ENCODE measurements around the gene CLNK. TPM values are rescaled to one million over a fixed set of nuclear protein-coding genes. Genes with fewer than 3 reads are reported as not detected.

CLNK gene
- polyA plus RNA-seq, 3 donors, result not detected

- no peak overlapping the region for H3K27ac Mint-ChIP-seq
- H3K4me2 ChIP-seq (replicated peaks; ENCODE audit: extremely low read depth, low read length, poor library complexity, severe bottlenecking), result no peak overlapping the region
- H3K79me2 ChIP-seq (ENCODE audit: insufficient read depth, low read length), result no peaks in the 10 kb centered on the region
- H3K9ac ChIP-seq (ENCODE audit: insufficient read depth, low read length, poor library complexity, severe bottlenecking), result no peak overlapping the region
- intact Hi-C loops (cut with micrococcal nuclease), result no loop called here
- 67% methylated on average over 3 of the region's 5 CpGs for WGBS (ENCODE audit: insufficient coverage)
- H3K4me3 Mint-ChIP-seq, result no peak overlapping the region
- no peaks in the 10 kb centered on the region for H3K36me3 ChIP-seq (replicated peaks in 1 of 2; ENCODE audit: control insufficient read depth in 1 of 2, insufficient read depth in 2 of 2, low read length in 2 of 2)
- H3K36me3 Mint-ChIP-seq, result no peaks in the 10 kb centered on the region
- no peaks in the 10 kb centered on the region for H3K9me3 ChIP-seq (replicated peaks in 1 of 2; ENCODE audit: control insufficient read depth in 1 of 2, insufficient read depth in 1 of 2, low read length in 2 of 2)
- peaks cover 2 to 4% (median 4%) of the 10 kb centered on the region in 3 donors for H3K27me3 Mint-ChIP-seq (ENCODE audit: low read depth in 3 of 3)
- TF ChIP-seq, protein P1, sequence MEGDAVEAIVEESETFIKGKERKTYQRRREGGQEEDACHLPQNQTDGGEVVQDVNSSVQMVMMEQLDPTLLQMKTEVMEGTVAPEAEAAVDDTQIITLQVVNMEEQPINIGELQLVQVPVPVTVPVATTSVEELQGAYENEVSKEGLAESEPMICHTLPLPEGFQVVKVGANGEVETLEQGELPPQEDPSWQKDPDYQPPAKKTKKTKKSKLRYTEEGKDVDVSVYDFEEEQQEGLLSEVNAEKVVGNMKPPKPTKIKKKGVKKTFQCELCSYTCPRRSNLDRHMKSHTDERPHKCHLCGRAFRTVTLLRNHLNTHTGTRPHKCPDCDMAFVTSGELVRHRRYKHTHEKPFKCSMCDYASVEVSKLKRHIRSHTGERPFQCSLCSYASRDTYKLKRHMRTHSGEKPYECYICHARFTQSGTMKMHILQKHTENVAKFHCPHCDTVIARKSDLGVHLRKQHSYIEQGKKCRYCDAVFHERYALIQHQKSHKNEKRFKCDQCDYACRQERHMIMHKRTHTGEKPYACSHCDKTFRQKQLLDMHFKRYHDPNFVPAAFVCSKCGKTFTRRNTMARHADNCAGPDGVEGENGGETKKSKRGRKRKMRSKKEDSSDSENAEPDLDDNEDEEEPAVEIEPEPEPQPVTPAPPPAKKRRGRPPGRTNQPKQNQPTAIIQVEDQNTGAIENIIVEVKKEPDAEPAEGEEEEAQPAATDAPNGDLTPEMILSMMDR (IDR thresholded peaks at IDR 0.05), result no peak
- no peaks in the 10 kb centered on the region for H4K20me1 ChIP-seq (ENCODE audit: insufficient read depth, low read length)
- H3K9me3 Mint-ChIP-seq, result peaks cover 0 to 1% (median 0%) of the 10 kb centered on the region in 7 donors
- H3K27ac ChIP-seq (ENCODE audit: low read depth in 1 of 2, low read length in 2 of 2), result no peak overlapping the region
- no peak overlapping the region for H3K4me3 ChIP-seq (replicated peaks in 1 of 3; ENCODE audit: low read depth in 2 of 3, low read length in 3 of 3)
- H3K27me3 ChIP-seq (ENCODE audit: control insufficient read depth in 2 of 2, insufficient read depth in 2 of 2, low read length in 2 of 2), result no peaks in the 10 kb centered on the region
- H2AFZ ChIP-seq (ENCODE audit: insufficient read depth, low read depth, low read length, poor library complexity, severe bottlenecking), result no peak overlapping the region
- DNase-seq, result no peak
- no peaks in the 10 kb centered on the region for H3K4me1 ChIP-seq (ENCODE audit: control insufficient read depth in 1 of 2, insufficient read depth in 2 of 2, low read length in 2 of 2)
- H3K4me1 Mint-ChIP-seq, result no peaks in the 10 kb centered on the region
Measured at GRCh38 chr4:10482913-10483312, 201.7 kb downstream of the CLNK start.

GRCh38 chr4:10480616-10481015, 204.0 kb downstream of the CLNK start:
- Histone ChIP-seq H3K27me3 (ENCODE audit: control insufficient read depth in 2 of 2, insufficient read depth in 2 of 2, low read length in 2 of 2) (no peaks in the 10 kb centered on the region), H3K9me3 (replicated peaks in 1 of 2; ENCODE audit: control insufficient read depth in 1 of 2, insufficient read depth in 1 of 2, low read length in 2 of 2) (no peaks in the 10 kb centered on the region), H4K20me1 (ENCODE audit: insufficient read depth, low read length) (no peaks in the 10 kb centered on the region), H3K4me1 (ENCODE audit: control insufficient read depth in 1 of 2, insufficient read depth in 2 of 2, low read length in 2 of 2) (no peaks in the 10 kb centered on the region), H3K27ac (ENCODE audit: low read depth in 1 of 2, low read length in 2 of 2) (no peak overlapping the region), H3K4me2 (replicated peaks; ENCODE audit: extremely low read depth, low read length, poor library complexity, severe bottlenecking) (no peak overlapping the region), H3K9ac (ENCODE audit: insufficient read depth, low read length, poor library complexity, severe bottlenecking) (no peak overlapping the region), H3K4me3 (replicated peaks in 1 of 3; ENCODE audit: low read depth in 2 of 3, low read length in 3 of 3) (no peak overlapping the region), H2AFZ (ENCODE audit: insufficient read depth, low read depth, low read length, poor library complexity, severe bottlenecking) (no peak overlapping the region), H3K79me2 (ENCODE audit: insufficient read depth, low read length) (no peaks in the 10 kb centered on the region), H3K36me3 (replicated peaks in 1 of 2; ENCODE audit: control insufficient read depth in 1 of 2, insufficient read depth in 2 of 2, low read length in 2 of 2) (no peaks in the 10 kb centered on the region)
- Mint-ChIP-seq H3K36me3 (no peaks in the 10 kb centered on the region), H3K27ac (no peak overlapping the region), H3K4me1 (peaks cover 3% of the 10 kb centered on the region), H3K9me3 (peaks cover 0 to 1% (median 0%) of the 10 kb centered on the region in 7 donors), H3K4me3 (no peak overlapping the region), H3K27me3 (ENCODE audit: low read depth in 3 of 3) (peaks cover 0 to 4% (median 3%) of the 10 kb centered on the region in 3 donors)
- no peak for DNase-seq
- TF ChIP-seq, protein P1 (IDR thresholded peaks at IDR 0.05), result no peak
- 100% methylated on average over 3 of the region's 5 CpGs for WGBS (ENCODE audit: insufficient coverage)
- intact Hi-C loops (cut with micrococcal nuclease), result no loop called here
